GM12873 (cell line): Measurements from ENCODE around the gene GNA15.

Source experiments
- TF ChIP-seq, protein P1 (sequence below): IDR thresholded peaks from 2 replicates; pipeline ENCODE4 v1.5.1; 2012; ENCODE audit warnings: low read depth, mild to moderate bottlenecking, moderate library complexity, low read length, control low read depth; ENCODE audit not compliant: insufficient read depth; ENCODE audit errors: missing control alignments

GNA15 gene

GRCh38 chr19:3149089-3149488 is 13.3 kb downstream of the GNA15 start:
- TF ChIP-seq, protein P1, sequence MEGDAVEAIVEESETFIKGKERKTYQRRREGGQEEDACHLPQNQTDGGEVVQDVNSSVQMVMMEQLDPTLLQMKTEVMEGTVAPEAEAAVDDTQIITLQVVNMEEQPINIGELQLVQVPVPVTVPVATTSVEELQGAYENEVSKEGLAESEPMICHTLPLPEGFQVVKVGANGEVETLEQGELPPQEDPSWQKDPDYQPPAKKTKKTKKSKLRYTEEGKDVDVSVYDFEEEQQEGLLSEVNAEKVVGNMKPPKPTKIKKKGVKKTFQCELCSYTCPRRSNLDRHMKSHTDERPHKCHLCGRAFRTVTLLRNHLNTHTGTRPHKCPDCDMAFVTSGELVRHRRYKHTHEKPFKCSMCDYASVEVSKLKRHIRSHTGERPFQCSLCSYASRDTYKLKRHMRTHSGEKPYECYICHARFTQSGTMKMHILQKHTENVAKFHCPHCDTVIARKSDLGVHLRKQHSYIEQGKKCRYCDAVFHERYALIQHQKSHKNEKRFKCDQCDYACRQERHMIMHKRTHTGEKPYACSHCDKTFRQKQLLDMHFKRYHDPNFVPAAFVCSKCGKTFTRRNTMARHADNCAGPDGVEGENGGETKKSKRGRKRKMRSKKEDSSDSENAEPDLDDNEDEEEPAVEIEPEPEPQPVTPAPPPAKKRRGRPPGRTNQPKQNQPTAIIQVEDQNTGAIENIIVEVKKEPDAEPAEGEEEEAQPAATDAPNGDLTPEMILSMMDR, result no peak

DNA sequence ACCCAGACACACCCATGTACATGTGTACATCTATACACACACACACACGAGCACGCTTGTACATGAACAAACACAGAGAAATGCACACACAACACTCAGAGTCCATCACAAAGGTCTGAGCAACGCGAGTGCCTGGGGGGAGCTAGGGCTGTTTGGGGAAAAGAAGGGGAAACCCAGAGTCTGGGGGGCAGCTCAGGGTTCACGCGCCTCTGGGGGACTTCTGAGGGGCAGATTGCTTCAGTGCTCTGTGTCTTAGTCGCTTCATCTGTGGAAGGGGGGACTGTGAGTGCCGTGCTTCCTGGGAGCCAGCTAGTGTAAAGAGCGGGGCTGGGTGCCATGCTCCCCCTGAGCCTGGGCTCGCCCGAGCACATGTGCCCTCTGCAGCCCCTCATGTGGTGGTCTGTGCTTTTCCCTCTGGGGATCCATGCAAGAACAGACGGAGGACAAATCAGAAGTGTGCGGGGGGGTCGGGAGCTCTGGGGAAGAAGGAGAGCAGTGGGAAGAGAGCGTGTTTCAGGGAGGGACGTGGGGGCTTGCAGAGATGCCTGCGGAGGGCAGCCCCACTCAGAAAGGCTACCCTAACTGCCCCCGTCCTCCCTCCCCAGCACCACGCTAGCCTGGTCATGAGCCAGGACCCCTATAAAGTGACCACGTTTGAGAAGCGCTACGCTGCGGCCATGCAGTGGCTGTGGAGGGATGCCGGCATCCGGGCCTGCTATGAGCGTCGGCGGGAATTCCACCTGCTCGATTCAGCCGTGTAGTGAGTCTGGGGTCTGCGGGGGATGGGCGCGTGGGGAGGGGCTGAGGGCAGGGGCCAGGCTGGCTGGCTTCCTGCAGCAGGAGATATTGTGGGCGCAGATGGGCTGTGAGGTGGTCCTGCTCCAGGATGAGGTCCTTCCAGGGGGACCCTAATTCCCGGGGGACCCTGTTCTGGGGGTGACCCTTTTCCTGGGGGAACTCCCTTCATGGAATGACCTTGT is 14.0 kb downstream of the GNA15 start:
- TF ChIP-seq, protein P1, result no peak

GRCh38 chr19:3150739-3151329 is 15.0 kb downstream of the GNA15 start:
- TF ChIP-seq, protein P1, result no peak

GRCh38 chr19:3151563-3152418 is 16.0 kb downstream of the GNA15 start:
- TF ChIP-seq, protein P1, result no peak

DNA sequence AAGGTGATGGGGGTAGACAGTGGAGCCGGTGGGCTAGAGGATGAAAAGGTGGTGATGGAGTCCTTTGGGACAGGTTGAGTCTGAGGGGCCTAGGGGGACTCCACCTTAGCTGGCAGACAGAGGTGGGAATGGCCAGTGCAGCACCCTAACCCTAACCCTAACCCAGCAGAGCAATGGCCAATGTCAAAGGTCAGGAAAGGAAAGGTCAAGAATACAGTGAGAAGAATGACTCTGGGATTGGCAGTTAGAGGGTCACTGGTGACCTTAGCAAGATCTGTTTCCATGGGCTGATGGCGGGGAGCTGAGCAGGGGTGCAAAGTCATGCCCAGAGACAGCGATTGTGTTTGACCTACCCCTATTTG is 16.6 kb downstream of the GNA15 start:
- TF ChIP-seq, protein P1, result no peak

DNA sequence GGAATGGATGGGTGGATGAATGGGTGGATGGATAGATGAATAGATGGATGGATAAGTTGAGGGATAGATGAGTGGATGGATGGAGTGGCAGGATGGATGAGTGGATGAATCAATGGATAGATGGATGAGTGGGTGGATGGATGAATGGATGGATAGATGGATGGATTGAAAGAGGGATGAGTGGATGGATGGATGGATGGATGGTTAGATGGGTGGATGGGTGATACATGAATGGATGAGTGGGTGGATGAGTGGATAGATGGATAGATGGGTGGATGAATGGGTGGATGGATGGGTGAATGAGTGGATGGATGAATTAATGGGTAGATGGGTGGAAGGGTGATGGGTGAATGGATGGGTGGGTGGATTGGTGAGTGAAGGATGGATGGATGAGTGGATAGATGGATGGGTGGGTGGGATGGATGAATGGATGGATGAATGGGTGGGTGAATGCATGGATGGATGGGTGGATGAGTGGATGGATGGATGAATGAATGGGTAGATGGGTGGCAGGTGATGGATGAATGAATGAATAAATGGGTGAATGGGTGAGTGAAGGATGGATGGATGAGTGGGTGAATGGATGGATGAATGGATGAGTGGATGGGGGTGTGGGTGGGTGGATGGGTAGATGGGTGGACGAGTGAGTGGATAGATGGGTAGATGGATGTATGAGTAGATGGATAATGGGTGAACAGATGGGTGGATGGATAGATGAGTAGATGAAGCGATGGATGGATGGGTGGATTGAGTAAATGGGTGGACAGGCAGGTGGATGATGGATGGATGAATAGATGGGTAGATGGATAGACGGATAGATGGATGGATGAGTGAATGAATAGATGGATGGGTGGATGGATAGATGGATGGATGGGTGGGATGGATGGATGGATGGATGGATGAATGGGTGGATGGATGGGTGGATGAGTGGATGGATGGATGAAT is 17.7 kb downstream of the GNA15 start:
- TF ChIP-seq, protein P1, result no peak
